Stimulated activated CD4-positive, alpha-beta T cell treated with anti-CD3 and anti-CD28 coated beads, Interleukin-2, amount 100 ng/mL, for 24 hours (primary cell): ENCODE measurements around the gene GSTO1.
A peak's percentile ranks its signal among the peaks of the same experiment; 100 is the strongest.

Experiments used
- DNase-seq, 2 donors: peaks; one replicate each; pipeline ENCODE4 v3.0.0-alpha.2; 2020

GSTO1 gene

GRCh38 chr10:104277785-104278184, 23.1 kb downstream of the GSTO1 start:
- DNase-seq = no peak

DNA sequence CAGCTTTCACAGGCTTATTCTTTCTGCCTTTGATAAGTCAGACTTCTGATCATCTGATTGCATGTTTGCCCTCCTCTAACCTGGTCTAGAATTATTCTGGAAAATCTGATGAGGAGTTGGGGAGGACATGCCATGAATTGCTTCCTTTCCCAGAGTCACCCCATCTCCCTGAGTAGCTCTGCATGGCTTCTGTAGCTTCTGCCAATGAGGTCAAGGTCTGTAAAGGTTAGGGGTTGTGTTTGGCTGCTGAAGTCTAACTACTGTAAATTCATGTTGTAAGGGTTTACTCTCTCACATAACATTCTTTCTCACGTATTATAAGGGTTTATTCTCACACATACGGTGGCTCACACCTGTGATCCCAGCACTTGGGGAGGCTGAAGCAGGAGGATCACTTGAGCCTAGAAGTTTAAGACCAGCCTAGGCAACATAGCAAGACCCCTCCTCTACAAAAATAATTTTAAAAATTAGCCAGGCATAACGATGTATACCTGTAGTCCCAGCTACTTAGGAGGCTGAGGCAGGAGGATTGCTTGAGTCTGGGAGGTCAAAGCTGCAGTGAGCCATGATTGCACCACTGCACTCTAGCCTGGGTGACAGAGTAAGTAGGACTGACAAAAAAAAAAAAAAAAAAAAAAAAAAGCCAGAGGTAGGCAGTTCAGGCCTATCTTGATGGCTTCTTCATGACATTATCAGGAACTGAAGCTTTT, 25.0 kb downstream of the GSTO1 start:
- no peak for DNase-seq

GRCh38 chr10:104281694-104282093, 27.0 kb downstream of the GSTO1 start:
- DNase-seq = no peak

DNA sequence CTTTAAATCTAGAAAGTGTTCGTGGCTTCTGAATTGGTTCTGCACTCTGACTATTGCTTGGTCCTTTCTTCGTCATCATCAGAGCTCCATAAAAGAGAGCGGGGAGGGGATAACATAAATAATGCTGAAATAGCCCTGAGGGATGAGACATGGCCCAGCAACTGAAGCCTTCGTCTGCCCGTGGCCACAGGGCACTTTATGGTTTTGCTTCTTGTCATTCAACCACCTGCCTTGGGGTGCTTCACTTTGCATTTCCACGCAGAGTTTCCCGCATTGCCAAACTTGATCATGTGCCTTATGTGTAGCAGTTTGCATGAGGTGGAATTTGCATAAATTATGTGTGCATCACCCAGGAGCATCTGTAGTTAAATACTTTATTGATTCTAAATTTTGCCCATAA, 30.2 kb downstream of the GSTO1 start:
- DNase-seq = no peak

GRCh38 chr10:104286939-104287338, 32.2 kb downstream of the GSTO1 start:
- no peak for DNase-seq

- no peak for DNase-seq
These were observed 33.7 kb downstream of the GSTO1 start for GRCh38 chr10:104288355-104288754.

DNA sequence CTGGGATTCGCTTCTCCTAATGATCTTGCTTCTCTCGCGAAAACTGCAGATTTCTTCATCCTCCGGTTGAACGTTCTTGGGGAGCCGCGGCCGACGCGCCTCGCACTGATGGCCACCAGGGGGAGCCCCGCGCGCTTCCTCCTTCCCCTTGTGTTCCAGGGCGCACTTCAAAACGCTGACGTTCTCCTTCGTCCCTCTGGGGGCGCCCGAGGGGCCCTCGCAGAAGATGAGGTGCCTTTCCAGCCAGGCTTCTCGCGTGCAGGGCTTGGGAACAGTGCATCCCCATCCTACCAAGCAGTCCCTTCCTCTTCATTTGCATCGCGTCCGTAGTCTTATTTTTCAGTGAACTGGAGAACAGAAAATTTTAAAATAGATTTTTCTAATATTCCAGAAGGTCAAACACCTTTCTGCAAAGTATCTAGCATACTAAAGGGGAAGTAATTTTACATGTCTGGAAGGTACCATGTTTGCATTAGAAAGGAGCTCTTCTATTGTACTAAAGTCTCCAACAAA, 36.8 kb downstream of the GSTO1 start:
- peak; percentile 90 to 92 for DNase-seq

DNA sequence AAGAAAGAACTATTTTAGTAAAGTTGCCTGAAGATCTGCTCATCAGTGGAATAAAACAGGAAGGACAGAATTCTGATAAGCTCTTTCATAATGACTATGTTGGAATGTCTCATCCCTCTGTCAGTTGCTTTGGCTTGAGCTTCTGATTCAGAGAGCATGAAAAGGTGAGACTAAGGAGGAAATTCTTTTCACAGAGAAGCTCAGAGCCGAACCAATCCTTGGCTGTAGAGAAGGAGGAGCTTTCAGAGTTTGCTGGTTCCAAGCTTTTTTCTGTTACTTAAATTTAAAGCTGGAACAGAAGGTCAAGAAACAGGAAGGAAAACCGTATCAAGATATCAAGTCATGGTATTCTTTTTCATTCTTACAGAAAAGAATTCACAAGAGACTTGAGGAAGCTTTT, 38.3 kb downstream of the GSTO1 start:
- DNase-seq = no peak

GRCh38 chr10:104293781-104294321, 39.2 kb downstream of the GSTO1 start:
- DNase-seq = no peak

- DNase-seq = no peak
These were observed 42.2 kb downstream of the GSTO1 start for GRCh38 chr10:104296687-104297436.

DNA sequence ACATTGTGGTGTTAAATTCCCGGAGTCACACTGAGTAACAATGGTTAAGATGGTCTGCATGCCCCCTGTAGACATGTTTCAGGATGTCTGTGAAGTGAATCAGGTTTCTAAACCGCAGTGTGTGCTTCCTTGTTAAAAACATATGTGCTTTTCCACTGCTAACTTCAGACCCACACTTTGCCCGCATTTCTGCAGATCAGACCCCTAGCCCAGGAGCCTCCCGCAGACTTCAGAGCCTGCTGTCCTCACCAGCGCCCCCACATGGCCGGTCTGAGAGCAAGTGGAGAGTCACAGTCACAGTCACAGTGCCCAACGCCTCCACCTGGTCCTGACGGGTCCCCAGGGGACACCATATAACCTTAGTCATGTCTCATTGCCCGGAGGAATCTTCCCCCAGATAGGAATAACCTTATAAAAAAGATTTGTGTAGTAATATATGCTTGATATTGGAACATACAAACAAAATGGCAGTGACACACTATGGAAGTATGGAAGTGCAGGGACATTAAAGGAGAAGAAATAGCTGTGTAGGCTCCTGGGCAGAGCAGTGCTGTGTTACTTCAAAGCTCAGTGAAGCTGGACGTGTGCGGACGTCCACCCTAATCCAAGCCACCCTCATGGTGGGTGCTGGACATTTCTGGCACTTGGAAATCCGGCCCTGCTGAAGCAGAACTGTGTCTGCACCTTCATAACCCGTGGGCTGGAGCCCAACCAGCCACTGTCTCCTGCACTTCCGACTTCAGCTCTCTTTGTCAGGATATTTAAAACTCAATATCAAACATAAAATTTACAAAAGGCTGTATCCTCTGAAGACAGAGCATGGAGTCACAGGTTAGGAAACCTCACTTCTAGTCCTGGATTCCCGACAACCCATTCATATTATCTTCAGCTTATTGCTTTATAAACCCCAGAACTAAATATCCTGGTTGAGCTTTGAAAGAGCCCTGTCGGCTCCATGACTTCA, 43.3 kb downstream of the GSTO1 start:
- DNase-seq = peak in 1 of 2 donors; percentile 58

DNA sequence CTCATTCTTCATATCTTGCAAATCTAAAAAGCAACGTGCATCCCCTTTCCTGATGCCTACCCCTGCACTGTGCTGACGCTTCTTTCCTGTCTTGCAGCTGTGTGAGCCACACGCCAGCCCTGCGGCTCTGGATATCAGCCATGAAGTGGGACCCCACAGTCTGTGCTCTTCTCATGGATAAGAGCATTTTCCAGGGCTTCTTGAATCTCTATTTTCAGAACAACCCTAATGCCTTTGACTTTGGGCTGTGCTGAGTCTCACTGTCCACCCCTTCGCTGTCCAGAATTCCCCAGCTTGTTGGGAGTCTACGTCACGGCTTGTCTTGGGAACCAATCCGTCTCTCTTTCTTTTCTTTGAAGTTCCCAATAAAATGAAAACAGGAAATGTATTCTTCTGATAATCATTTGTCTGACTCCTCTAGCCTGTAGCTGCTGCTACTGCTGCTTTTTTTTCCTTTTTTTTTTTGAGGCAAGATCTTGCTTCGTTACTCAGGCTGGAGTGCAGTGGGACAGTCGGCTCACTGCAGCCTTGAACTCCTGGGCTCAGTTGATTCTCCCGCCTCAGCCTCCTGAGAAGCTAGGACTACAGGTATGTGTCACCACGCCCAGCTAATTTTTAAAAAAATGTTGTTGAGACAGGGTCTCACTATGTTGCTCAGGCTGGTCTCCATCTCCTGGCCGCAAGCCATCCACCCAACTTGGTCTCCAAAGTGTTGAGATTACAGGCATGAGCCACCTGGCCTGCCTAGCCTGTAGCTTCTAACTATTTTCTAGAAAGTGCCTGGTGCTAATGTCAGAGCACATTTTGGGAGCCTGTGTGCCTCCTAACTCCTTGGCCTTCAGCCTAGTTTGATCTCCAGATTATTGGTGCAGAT, 44.6 kb downstream of the GSTO1 start:
- no peak for DNase-seq

DNA sequence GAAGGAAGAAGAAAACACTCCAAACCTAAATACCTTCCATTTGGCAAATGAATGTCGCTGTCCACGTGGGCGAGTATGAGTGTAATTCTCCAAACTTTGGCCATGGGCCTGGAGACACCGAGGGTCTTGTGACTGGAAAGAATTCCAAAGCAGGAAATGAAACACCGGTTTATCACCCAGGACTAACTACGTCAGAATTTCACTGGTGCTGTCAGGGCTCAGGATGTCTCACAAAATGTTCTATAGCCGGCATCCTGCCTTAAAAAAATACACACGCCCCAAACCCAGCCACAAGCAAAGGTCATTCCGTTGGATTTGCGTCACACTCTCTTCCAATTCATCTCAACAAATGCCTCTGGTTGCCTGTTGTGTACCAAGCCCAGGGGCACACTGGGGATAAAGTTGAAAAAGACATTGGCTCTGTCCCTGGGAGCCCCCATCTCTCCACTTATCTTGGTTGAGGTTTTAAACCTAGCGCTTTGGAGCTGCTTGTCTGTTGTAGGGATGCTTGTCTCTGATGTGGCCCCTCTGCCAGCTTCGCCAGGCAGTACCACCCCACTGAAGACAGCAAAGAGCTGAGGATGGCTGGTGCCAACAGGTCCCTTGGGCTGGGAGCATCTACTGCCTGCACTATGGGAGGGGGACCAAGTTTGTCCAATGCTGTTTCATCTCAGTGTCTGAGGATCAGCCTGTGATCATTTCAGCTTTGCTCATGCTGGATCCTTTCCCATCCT, 45.5 kb downstream of the GSTO1 start:
- DNase-seq = no peak

DNA sequence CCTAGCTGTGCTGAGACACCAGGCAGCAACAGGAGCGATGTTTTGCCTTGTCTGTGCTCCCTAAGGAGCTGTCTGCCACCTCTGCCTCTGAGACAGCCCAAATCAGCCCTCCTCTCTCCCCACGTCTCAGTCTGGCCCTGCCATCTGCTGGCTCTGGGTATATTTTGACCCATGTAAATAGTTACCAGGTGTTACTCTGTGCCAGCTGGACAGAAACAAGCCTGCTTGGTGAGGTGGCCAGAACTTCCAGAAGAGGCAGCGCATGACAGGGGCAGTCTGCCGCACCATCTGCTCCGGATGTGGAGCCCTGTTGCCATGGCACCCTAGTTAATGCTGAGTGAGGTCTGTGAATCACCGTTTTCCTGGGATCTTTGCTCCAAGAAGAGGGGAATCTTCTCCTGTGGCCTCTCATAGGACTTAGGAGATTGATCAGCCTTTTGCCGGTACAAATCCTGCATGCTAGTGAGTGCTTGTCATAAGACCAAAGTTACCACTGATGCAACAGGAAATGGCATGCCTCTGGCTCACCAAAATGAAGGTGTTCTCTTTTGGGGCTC, 46.1 kb downstream of the GSTO1 start:
- no peak for DNase-seq

- no peak for DNase-seq
These were observed 47.4 kb downstream of the GSTO1 start for GRCh38 chr10:104301907-104302690.

- DNase-seq = no peak
These were observed 49.1 kb downstream of the GSTO1 start for GRCh38 chr10:104303594-104304355.

DNA sequence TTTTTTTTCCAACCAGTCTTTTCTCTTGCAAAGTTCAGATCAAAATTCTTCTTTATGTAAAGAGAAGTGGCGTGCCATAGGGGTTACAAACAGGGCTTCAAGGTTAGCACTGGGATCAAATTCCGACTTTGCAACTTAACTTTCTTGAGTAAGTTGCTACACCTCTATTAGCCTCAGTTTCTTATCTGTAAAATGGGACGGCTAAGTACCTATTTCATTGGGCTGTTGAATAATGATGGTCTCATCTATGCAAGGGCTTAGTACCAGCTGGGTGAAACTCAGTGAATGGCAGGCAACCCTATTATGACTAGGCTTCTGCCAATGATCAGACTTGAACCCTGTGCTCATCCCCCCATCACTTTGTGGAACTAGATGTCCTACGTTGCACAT, 49.7 kb downstream of the GSTO1 start:
- no peak for DNase-seq

GRCh38 chr10:104304927-104305326, 50.2 kb downstream of the GSTO1 start:
- DNase-seq = no peak

GRCh38 chr10:104306897-104307296, 52.2 kb downstream of the GSTO1 start:
- DNase-seq = no peak
